ENCODE data around the gene UGT1A9.
"Not testable (repeated sequence)": the region's sequence is repeated elsewhere in the genome, so short reads cannot be mapped to it uniquely, and the experiment has no call there.

Gene UGT1A9

GRCh38 chr2:233681521-233682099 lies 9.9 kb downstream of the UGT1A9 start, which contains the start of gene UGT1A7:
TSS of gene UGT1A7 (plus strand) at chr2:233681901. CDS start at chr2:233681938, 37 bp downstream.
- DNase-seq: no peak

GRCh38 chr2:233684640-233685039 lies 12.9 kb downstream of the UGT1A9 start:
- no peak for DNase-seq

GRCh38 chr2:233686928-233687327 lies 15.2 kb downstream of the UGT1A9 start:
- no peak for DNase-seq

DNA sequence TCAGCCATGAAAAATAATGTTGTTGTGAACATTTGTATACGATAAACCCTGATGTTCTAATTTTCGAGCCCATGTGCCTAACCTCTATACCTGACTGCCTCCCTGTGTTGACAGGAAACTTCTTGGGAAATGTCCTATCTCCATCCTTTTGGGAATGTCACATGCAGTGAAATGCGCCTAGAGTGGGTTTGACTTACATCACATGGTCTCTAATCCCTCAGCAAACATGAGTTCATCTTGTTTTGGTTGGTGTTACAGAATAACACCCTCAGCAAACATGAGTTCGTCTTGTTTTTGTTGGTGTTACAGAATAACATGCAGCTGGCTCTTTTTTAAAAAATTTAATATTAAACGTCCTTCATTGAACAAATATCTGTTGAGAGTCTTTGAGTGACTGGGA lies 16.6 kb downstream of the UGT1A9 start:
- DNase-seq: no peak

GRCh38 chr2:233689031-233689430 lies 17.3 kb downstream of the UGT1A9 start:
- DNase-seq: no peak

GRCh38 chr2:233689501-233689900 lies 17.8 kb downstream of the UGT1A9 start:
- DNase-seq: no peak

DNA sequence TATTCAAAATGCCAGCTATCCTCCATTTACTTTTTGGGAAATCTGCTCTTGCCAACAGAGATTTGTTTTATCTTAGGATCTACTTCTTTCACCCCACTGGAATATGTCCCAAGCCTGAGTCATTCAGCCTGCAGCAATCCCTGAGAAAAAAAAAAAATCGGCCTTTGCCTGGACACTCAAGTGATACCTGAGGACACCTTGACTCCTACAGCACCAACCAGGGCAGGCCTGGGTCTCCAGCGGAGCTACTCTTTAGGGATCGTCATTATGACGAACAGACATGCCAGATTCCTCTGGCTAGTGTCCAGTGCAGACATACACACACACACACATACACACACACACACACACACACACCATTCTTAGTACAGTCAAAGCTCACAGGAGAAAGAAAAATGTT lies 18.7 kb downstream of the UGT1A9 start:
- DNase-seq: no peak

DNA sequence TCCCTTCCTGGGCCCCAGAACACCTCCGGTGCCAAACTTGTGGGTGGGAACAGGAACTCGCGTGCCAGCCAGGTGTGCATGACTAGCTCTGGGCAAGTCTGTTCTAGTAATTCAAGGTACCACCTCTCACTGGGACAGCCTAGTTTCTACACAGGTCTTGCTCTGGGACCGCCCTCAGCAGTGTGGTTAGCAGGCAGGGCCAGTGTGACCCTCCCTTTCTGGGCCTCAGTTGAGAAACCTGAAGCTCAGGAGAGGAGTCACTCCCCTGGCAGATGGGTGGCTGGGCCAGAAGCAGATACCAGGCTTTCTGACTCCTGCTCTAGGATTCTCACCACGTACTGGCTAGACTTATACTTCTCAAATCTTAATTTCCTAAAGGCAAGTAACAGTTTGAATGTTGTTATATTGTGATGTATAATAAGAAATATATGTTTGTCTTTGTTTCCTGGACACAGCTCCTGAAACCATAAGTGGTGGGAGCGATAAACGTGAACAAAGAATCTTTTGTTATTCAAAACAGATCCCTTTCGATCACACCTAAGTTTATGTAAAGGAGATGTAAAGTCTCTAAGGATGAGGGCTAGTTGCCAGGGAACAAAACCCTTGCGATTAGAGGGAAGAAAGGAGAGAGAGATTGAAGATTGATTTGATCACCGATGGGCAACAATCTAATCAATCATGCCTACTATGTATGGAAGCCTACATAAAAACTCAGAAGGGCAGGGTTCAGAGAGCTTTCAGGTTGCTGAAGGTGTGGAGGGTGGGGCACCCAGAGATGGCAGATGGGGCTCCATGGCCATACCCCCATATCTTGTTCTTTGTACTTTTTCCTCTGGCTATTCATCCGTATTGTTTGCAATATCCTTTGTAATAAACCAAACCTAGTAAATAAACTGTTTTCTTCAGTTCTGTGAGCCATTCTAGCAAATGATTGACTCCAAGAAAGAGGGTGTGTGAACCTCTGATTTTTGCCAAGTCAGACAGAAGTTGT lies 20.0 kb downstream of the UGT1A9 start:
- no peak for DNase-seq

DNA sequence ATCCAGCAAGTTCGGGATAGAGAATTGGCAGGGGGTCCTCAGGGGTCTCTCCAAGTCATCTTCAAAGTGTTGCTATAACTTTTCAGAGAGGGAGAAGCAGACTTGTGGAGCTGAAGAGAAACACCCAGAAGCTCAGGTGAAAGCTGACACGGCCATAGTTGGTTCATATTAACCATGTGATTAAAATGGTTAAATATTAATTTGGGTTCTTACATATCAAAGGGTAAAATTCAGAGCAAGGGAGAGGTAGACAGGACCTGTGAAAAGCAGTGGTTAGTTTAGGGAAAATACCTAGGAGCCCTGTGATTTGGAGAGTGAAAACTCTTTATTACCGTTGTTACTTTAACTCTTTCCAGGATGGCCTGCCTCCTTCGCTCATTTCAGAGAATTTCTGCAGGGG lies 20.9 kb downstream of the UGT1A9 start, which contains the start of gene UGT1A6:
Gene UGT1A6 (plus strand): TSS at position 243 of the 400 bp plus-strand sequence. CDS start 115 bp downstream, at position 358.
- DNase-seq: no peak

GRCh38 chr2:233693963-233694362 lies 22.3 kb downstream of the UGT1A9 start:
- no peak for DNase-seq

DNA sequence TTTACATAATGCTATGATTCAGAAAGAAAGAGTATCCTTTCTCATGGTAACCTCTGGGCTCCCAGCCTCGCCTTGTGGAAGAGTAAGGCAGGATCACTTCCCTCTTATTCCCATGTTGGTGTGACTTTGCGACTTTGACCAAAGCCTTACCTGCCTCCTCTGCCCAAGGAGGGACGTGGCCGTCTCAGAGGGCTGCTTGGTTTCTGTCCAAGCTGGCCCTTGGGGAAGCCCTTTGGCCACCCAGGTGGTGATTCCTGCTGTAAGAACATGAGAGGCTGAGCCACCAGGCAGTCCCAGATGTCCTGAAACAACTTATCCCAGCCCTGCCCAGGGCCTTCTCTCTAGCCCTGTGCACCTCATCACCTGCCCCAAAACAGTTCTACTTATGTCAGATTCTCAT lies 27.0 kb downstream of the UGT1A9 start:
- no peak for DNase-seq

- DNase-seq: no peak
Observed at GRCh38 chr2:233699424-233700027, 27.8 kb downstream of the UGT1A9 start.

- DNase-seq: no peak
Observed at GRCh38 chr2:233700028-233700635, 28.4 kb downstream of the UGT1A9 start.

- DNase-seq: not testable (repeated sequence)
Observed at GRCh38 chr2:233700842-233701241, 29.1 kb downstream of the UGT1A9 start.

- no peak for DNase-seq
Observed at GRCh38 chr2:233702238-233702637, 30.5 kb downstream of the UGT1A9 start.

GRCh38 chr2:233705911-233706506 lies 34.3 kb downstream of the UGT1A9 start:
- DNase-seq: no peak

DNA sequence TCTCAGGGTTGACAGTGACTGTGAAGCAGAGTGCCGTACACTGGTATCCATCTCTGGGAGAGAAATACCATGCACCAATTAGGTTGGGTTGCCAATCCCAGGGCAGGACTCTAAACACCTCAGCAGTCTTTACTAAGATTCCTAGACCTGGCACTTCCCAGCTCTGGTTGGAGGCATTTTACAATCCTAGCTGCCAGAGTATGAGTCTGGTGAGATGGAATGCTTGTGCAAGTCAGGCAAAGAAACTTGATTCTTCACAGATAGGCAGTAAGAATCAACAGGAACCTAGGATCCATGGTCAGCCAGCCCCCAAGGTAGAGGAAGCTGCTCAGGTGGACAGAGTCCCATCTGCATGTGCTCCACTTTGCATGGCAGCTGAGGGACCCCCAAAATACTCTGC lies 35.0 kb downstream of the UGT1A9 start:
- DNase-seq: no peak

DNA sequence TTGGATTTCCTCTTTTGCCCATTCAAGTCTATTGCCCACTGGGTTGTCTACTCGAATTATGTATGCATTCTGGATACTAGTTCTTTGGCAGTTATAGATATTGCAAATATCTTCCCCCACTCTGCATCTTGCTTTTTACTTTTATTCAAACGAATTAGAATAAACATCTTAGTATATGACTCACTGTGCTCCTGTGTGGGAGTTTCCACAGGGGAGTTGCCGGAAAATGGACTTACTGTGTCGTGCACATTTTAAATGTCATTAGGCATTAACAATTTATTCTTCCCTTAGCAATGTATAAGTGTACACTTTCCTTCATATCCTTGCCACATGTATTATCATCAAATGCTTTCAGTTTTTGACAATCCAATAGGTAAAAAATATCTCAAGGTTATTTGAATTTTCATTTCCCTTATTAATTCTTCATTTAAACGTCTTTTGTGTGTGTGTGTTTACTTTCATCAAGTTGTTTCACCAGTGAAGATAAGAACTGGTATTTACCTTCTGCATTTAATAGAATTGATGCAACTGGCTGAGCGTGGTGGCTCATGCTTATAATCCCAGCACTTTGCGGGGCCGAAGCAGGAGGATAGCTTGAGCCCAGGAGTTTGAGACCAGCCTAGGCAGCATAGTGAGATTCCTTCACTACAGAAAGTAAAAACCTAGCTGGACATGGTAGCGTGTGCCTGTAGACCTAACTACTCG lies 36.4 kb downstream of the UGT1A9 start:
- DNase-seq: no peak

DNA sequence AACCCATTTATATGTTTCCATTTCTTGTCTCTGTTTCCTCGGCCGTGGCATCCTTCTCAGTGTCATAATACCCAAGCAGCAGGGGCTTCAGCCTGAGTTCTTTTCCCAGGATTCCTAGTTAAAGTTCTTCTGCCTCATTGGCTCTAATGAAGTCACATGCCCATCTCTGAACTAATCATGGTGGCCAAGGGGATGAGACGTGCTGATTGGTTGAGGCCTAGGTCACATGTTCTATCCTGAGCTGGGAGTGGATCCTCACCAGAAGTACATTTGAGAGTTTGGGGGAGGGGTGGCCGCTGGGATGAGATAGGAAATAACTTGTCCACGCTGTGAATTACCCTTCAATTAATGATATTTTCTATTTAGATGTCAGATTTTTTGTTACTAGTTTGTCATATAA lies 37.2 kb downstream of the UGT1A9 start:
- DNase-seq: no peak

DNA sequence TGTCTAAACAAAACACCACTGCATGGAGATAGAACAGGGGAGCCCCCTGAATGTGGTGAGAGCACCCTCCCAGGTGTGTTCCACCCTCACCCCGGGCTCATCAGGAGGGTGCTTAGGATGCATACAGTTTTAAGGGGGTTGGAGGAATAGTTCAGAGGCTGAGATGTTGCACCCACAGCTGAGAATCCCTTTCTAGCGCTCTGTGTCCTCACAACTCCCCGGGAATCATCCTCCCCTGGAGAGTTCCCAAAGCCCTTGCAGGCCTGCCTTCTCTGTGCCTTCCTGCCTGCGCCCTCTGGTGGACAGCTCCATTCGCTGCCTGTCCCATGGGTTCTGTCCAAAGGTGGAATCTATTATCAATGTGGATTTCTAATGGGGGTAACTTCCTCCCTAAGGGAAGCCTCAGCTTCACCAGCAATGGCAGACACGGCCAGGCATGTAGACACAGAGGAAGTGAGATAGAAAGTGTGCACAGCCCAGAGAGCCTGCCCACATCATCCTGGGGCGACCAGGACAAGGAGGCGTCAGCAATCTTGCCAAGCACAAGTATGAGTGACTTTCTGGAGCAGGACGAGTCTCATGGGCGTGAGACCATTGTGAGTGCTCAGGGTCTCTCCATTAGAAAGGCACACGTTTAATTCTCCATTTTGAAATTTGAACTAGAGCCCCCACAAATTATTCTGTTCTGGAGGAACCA lies 39.8 kb downstream of the UGT1A9 start:
- peak; percentile 13 to 47 for DNase-seq

GRCh38 chr2:233712611-233713261 lies 41.0 kb downstream of the UGT1A9 start, which contains the start of gene UGT1A5:
TSS of gene UGT1A5 (plus strand) at chr2:233712907. CDS start at chr2:233712992, 85 bp downstream.
- no peak for DNase-seq

All from NCI-H1930 (cell line).